H9 (cell line): ENCODE measurements around the gene CDK6. TPM values are rescaled to one million over a fixed set of nuclear protein-coding genes. Genes with fewer than 3 reads are reported as not detected.

Experiments
- DNase-seq: peaks from one replicate; pipeline ENCODE4 v3.0.0-alpha.2; 2017
- H2AFZ ChIP-seq: one replicate; pipeline ENCODE4 v1.6.1; 2013; ENCODE audit warnings: mild to moderate bottlenecking, low read length, control low read depth, moderate library complexity
- H2AK5ac ChIP-seq: 2 replicates; pipeline ENCODE4 v1.6.1; 2013; ENCODE audit warnings: low read length, control low read depth, mixed read lengths; ENCODE audit not compliant: insufficient read length
- H2BK120ac ChIP-seq: one replicate; pipeline ENCODE4 v1.6.1; 2013; ENCODE audit warnings: low read depth, mild to moderate bottlenecking, low read length, control low read depth, inconsistent platforms; ENCODE audit not compliant: poor library complexity, severe bottlenecking
- H2BK12ac ChIP-seq: 2 replicates; pipeline ENCODE4 v1.6.1; 2013; ENCODE audit warnings: low read length, control low read depth, mixed read lengths, low read depth; ENCODE audit not compliant: insufficient read length
- H2BK15ac ChIP-seq: 2 replicates; pipeline ENCODE4 v1.6.1; 2013; ENCODE audit warnings: low read depth, low read length, control low read depth
- H2BK20ac ChIP-seq: one replicate; pipeline ENCODE4 v1.6.1; 2013; ENCODE audit warnings: low read depth, mild to moderate bottlenecking, low read length, control low read depth, inconsistent platforms; ENCODE audit not compliant: poor library complexity, severe bottlenecking
- H2BK5ac ChIP-seq: 2 replicates; pipeline ENCODE4 v1.6.1; 2013; ENCODE audit warnings: low read length, control low read depth, mixed read lengths; ENCODE audit not compliant: insufficient read length
- H3K14ac ChIP-seq: 2 replicates; pipeline ENCODE4 v1.6.1; 2013; ENCODE audit warnings: low read length, control low read depth; ENCODE audit not compliant: insufficient read depth
- H3K18ac ChIP-seq: 2 replicates; pipeline ENCODE4 v1.6.1; 2013; ENCODE audit warnings: low read depth, mild to moderate bottlenecking, mixed read lengths, low read length, control low read depth; ENCODE audit not compliant: insufficient read length
- H3K23ac ChIP-seq: 2 replicates; pipeline ENCODE4 v1.6.1; 2013; ENCODE audit warnings: low read length, control low read depth, mixed read lengths, low read depth; ENCODE audit not compliant: insufficient read length
- H3K23me2 ChIP-seq: 2 replicates; pipeline ENCODE4 v1.6.1; 2013; ENCODE audit warnings: low read depth, mild to moderate bottlenecking, mixed read lengths, low read length, control low read depth; ENCODE audit not compliant: insufficient read length, poor library complexity, severe bottlenecking
- H3K27ac ChIP-seq: 2 replicates; pipeline ENCODE4 v1.5.1; 2013; ENCODE audit warnings: low read length, control low read depth, mixed read lengths, low read depth; ENCODE audit not compliant: insufficient read length
- H3K27me3 ChIP-seq: 2 replicates; pipeline ENCODE4 v1.6.1; 2013; ENCODE audit warnings: low read length, control low read depth, inconsistent platforms; ENCODE audit not compliant: insufficient read depth
- H3K4ac ChIP-seq: 2 replicates; pipeline ENCODE4 v1.6.1; 2013; ENCODE audit warnings: low read depth, mild to moderate bottlenecking, control low read depth, inconsistent platforms, low read length, moderate library complexity
- H3K4me1 ChIP-seq: 2 replicates; pipeline ENCODE4 v1.6.1; 2013; ENCODE audit warnings: low read length, control low read depth, inconsistent platforms; ENCODE audit not compliant: insufficient read depth
- H3K4me2 ChIP-seq: 2 replicates; pipeline ENCODE4 v1.6.1; 2013; ENCODE audit warnings: low read length, control low read depth, mixed read lengths; ENCODE audit not compliant: insufficient read length, insufficient read depth
- H3K56ac ChIP-seq: 2 replicates; pipeline ENCODE4 v1.6.1; 2013; ENCODE audit warnings: low read depth, mild to moderate bottlenecking, mixed read lengths, low read length, control low read depth; ENCODE audit not compliant: insufficient read length
- H3K79me1 ChIP-seq: 2 replicates; pipeline ENCODE4 v1.6.1; 2013; ENCODE audit warnings: low read depth, mild to moderate bottlenecking, moderate library complexity, low read length, control low read depth, inconsistent platforms; ENCODE audit not compliant: insufficient read depth, poor library complexity, severe bottlenecking
- H3K79me2 ChIP-seq: 2 replicates; pipeline ENCODE4 v1.6.1; 2013; ENCODE audit warnings: low read length, control low read depth, inconsistent platforms; ENCODE audit not compliant: insufficient read depth
- H3K9ac ChIP-seq: 2 replicates; pipeline ENCODE4 v1.6.1; 2013; ENCODE audit warnings: low read length, control low read depth, mixed read lengths; ENCODE audit not compliant: insufficient read length; ENCODE audit errors: extremely low read depth
- H3K9me3 ChIP-seq: one replicate; pipeline ENCODE4 v1.6.1; 2013; ENCODE audit warnings: low read depth, low read length, inconsistent platforms; ENCODE audit not compliant: control insufficient read depth
- H3T11ph ChIP-seq: one replicate; pipeline ENCODE4 v1.6.1; 2013; ENCODE audit warnings: mild to moderate bottlenecking, low read length, control low read depth, inconsistent platforms
- H4K20me1 ChIP-seq: one replicate; pipeline ENCODE4 v1.6.1; 2013; ENCODE audit not compliant: control insufficient read depth, insufficient read length, insufficient read depth
- H4K5ac ChIP-seq: 2 replicates; pipeline ENCODE4 v1.6.1; 2013; ENCODE audit warnings: low read depth, mild to moderate bottlenecking, mixed read lengths, low read length, control low read depth; ENCODE audit not compliant: insufficient read length
- H4K8ac ChIP-seq: replicated peaks from 2 replicates; pipeline ENCODE4 v1.6.1; 2013; ENCODE audit warnings: low read length, control low read depth, mixed read lengths, low read depth; ENCODE audit not compliant: insufficient read length
- H4K91ac ChIP-seq: 2 replicates; pipeline ENCODE4 v1.6.1; 2013; ENCODE audit warnings: low read depth, mild to moderate bottlenecking, moderate library complexity, mixed read lengths, low read length, control low read depth; ENCODE audit not compliant: insufficient read length
- H3K27ac Mint-ChIP-seq, 3 experiments: 2 replicates in 2 of 3; 3 replicates in 1 of 3; pipeline ENCODE4 v1.8.0; 2020 to 2021; ENCODE audit warnings: mixed read lengths in 3 of 3, mild to moderate bottlenecking in 1 of 3, moderate library complexity in 1 of 3
- H3K27me3 Mint-ChIP-seq: 2 replicates; pipeline ENCODE4 v1.8.0; 2021; ENCODE audit warnings: low read depth, mild to moderate bottlenecking, moderate library complexity, mixed read lengths
- H3K36me3 Mint-ChIP-seq, 3 experiments: 2 replicates in 2 of 3; 3 replicates in 1 of 3; pipeline ENCODE4 v1.8.0; 2020 to 2021; ENCODE audit warnings: low read depth in 3 of 3, mixed read lengths in 3 of 3; ENCODE audit not compliant: insufficient read depth in 1 of 3
- H3K4me1 Mint-ChIP-seq, 2 experiments: 2 replicates each; pipeline ENCODE4 v1.8.0; 2020; ENCODE audit warnings: mixed read lengths in 2 of 2
- H3K4me3 Mint-ChIP-seq, 2 experiments: 2 replicates in 1 of 2; 3 replicates in 1 of 2; pipeline ENCODE4 v1.8.0; 2020 to 2021; ENCODE audit warnings: mild to moderate bottlenecking in 2 of 2, mixed read lengths in 2 of 2, moderate library complexity in 1 of 2
- H3K9me3 Mint-ChIP-seq, 2 experiments: 2 replicates in 1 of 2; 3 replicates in 1 of 2; pipeline ENCODE4 v1.8.0; 2020; ENCODE audit warnings: mild to moderate bottlenecking in 2 of 2, mixed read lengths in 2 of 2, moderate library complexity in 1 of 2
- CTCF ChIP-seq: fragments of 200-600 bp; sonication (generic); conservative IDR thresholded peaks from 3 replicates; pipeline ENCODE4 v1.8.0; 2021; ENCODE audit warnings: antibody characterized with exemption, mild to moderate bottlenecking
- WGBS: extraction: QIAGEN DNeasy Blood & Tissue Kit; methylation state at CpG from one replicate; pipeline ENCODE4 v1.1.7; 2013; ENCODE audit warnings: missing lambda C conversion rate, low lambda C conversion rate, mixed read lengths; ENCODE audit not compliant: insufficient read length; ENCODE audit errors: extremely low coverage; 5-methylcytosine and 5-hydroxymethylcytosine counted together
- total RNA-seq: library from RNA; stranded (reverse); gene quantifications from 2 replicates; pipeline ENCODE4 v1.2.1, GENCODE V29; 2021

CDK6 gene
- total RNA-seq, 1 experiment from 2014 or later = 30.0 TPM

GRCh38 chr7:92714767-92715166 is 121.6 kb downstream of the CDK6 start:
- no CpG with 5 or more reads among the region's 3 CpGs for WGBS
- TF ChIP-seq CTCF = no peak
- H2AK5ac ChIP-seq = no peak overlapping the region

More at GRCh38 chr7:92714767-92715166, 121.6 kb downstream of the CDK6 start:
- no peak overlapping the region for H3K4ac ChIP-seq
- no peak overlapping the region for H3K27ac Mint-ChIP-seq
- no peaks in the 10 kb centered on the region for H3K23me2 ChIP-seq
- peaks cover 2% of the 10 kb centered on the region; the same call in 1 of the 2 replicates for H3K27me3 ChIP-seq
- H3K18ac ChIP-seq = no peak overlapping the region
- no peaks in the 10 kb centered on the region for H4K20me1 ChIP-seq
- no peak overlapping the region for H2BK15ac ChIP-seq
- no peak overlapping the region for H3K14ac ChIP-seq
- no peak overlapping the region for H3K4me3 Mint-ChIP-seq
- no peaks in the 10 kb centered on the region for H3K79me2 ChIP-seq
- H3K9me3 ChIP-seq = no peaks in the 10 kb centered on the region
- no peak overlapping the region for H4K91ac ChIP-seq
- 0 out of 2 replicates have a peak, but pooled peaks cover 3% of the 10 kb centered on the region for H3K4me1 ChIP-seq
- no peak overlapping the region for H3K56ac ChIP-seq
- no peak overlapping the region for H4K8ac ChIP-seq
- no peak overlapping the region for H4K5ac ChIP-seq
- H2BK5ac ChIP-seq = no peak overlapping the region
- no peaks in the 10 kb centered on the region for H3K9me3 Mint-ChIP-seq
- no peak overlapping the region for H3K23ac ChIP-seq
- no peak overlapping the region for H3K27ac ChIP-seq
- peaks cover 11 to 12% of the 10 kb centered on the region in 2 experiments for H3K4me1 Mint-ChIP-seq
- H3K9ac ChIP-seq = no peak overlapping the region
- no peak overlapping the region for H3T11ph ChIP-seq
- DNase-seq = no peak
- no peak overlapping the region for H2BK120ac ChIP-seq
- no peak overlapping the region for H3K4me2 ChIP-seq
- no peaks in the 10 kb centered on the region for H3K79me1 ChIP-seq
- no peak overlapping the region for H2BK12ac ChIP-seq
- no peak overlapping the region for H2AFZ ChIP-seq
- no peak overlapping the region for H2BK20ac ChIP-seq
- no peaks in the 10 kb centered on the region; a peak in 1 of 7 replicates for H3K36me3 Mint-ChIP-seq
- no peaks in the 10 kb centered on the region for H3K27me3 Mint-ChIP-seq
